Caco-2 (cell line): Measurements from ENCODE around the gene OVOL3. TPM values are rescaled to one million over a fixed set of nuclear protein-coding genes. Genes with fewer than 3 reads are reported as not detected.

Experiments used
- BruUV-seq: library from RNA; stranded (reverse); fragments of 400-500 nt; replicated peaks from 2 replicates; lab custom pipeline; 2021; lab: Mats Ljungman, UMichigan
- CTCF ChIA-PET: fragments of 300-600 bp; sonication (Branson Sonifier 250); formaldehyde crosslinking; loops from one replicate; lab custom pipeline; 2022; ENCODE audit warnings: antibody characterized with exemption; lab: Charles Lee
- POLR2A ChIA-PET: fragments of 300-600 bp; sonication (Branson Sonifier 250); formaldehyde crosslinking; loops from one replicate; lab custom pipeline; 2022; ENCODE audit warnings: antibody characterized with exemption; lab: Charles Lee
- DNase-seq, 2 experiments: peaks; one replicate each; pipeline versions ENCODE4 v3.0.0 to v3.0.0-alpha.2; 2020 to 2022
- H3K27me3 ChIP-seq: replicated peaks from 2 replicates; pipeline ENCODE4 v1.6.0; 2011; ENCODE audit warnings: low read length; ENCODE audit not compliant: control insufficient read depth, insufficient read depth
- H3K36me3 ChIP-seq: 2 replicates; pipeline ENCODE4 v1.5.1; 2011; ENCODE audit warnings: low read length; ENCODE audit not compliant: control insufficient read depth, insufficient read depth
- H3K4me1 ChIP-seq: fragments of 250-450 bp; sonication (Bioruptor Pico); 2 replicates; pipeline ENCODE4 v1.5.1; 2020; ENCODE audit warnings: mild to moderate bottlenecking
- H3K4me3 ChIP-seq: 2 replicates; pipeline ENCODE4 v1.5.1; 2011; ENCODE audit warnings: low read depth, mild to moderate bottlenecking, control low read depth, low read length
- H3K9me3 ChIP-seq: fragments of 250-450 bp; sonication (Bioruptor Pico); 2 replicates; pipeline ENCODE4 v1.5.1; 2020; ENCODE audit warnings: mild to moderate bottlenecking, moderate library complexity
- H3K27ac Mint-ChIP-seq: one replicate; pipeline ENCODE4 v1.8.0; 2022; ENCODE audit warnings: mixed read lengths; ENCODE audit not compliant: unreplicated experiment
- H3K27me3 Mint-ChIP-seq: one replicate; pipeline ENCODE4 v1.8.0; 2022; ENCODE audit warnings: mixed read lengths; ENCODE audit not compliant: insufficient read depth, unreplicated experiment
- H3K36me3 Mint-ChIP-seq: one replicate; pipeline ENCODE4 v1.8.0; 2022; ENCODE audit warnings: mild to moderate bottlenecking, mixed read lengths; ENCODE audit not compliant: insufficient read depth, unreplicated experiment
- H3K4me1 Mint-ChIP-seq: one replicate; pipeline ENCODE4 v1.8.0; 2022; ENCODE audit warnings: low read depth, mixed read lengths; ENCODE audit not compliant: unreplicated experiment
- H3K4me3 Mint-ChIP-seq: one replicate; pipeline ENCODE4 v1.8.0; 2022; ENCODE audit warnings: mild to moderate bottlenecking, moderate library complexity, mixed read lengths; ENCODE audit not compliant: unreplicated experiment
- H3K9me3 Mint-ChIP-seq: one replicate; pipeline ENCODE4 v1.8.0; 2022; ENCODE audit warnings: mixed read lengths; ENCODE audit not compliant: unreplicated experiment
- intact Hi-C: fragments of 100-400 bp; cut with micrococcal nuclease; formaldehyde crosslinking; loops from one replicate; pipeline ENCODE4 v1.10.0; 2022; ENCODE audit not compliant: unreplicated experiment
- total RNA-seq: library from RNA; stranded (reverse); gene quantifications from 2 replicates; pipeline ENCODE4 v1.2.3, GENCODE V29; 2022
- TF ChIP-seq, protein P1 (sequence below), 2 experiments: fragments of 200-600 bp in 1 of 2; IDR thresholded peaks; 1 replicate in 1 of 2; 2 replicates in 1 of 2; pipeline versions ENCODE4 v1.5.1 to v1.8.0; 2011 to 2022; ENCODE audit warnings: antibody characterized with exemption in 1 of 2, control low read depth in 1 of 2, inconsistent platforms in 1 of 2, low read depth in 1 of 2, low read length in 1 of 2, mild to moderate bottlenecking in 1 of 2, moderate library complexity in 1 of 2; ENCODE audit not compliant: insufficient read depth in 1 of 2, severe bottlenecking in 1 of 2, unreplicated experiment in 1 of 2

Gene OVOL3
- total RNA-seq, 1 experiment from 2014 or later, result not detected

DNA sequence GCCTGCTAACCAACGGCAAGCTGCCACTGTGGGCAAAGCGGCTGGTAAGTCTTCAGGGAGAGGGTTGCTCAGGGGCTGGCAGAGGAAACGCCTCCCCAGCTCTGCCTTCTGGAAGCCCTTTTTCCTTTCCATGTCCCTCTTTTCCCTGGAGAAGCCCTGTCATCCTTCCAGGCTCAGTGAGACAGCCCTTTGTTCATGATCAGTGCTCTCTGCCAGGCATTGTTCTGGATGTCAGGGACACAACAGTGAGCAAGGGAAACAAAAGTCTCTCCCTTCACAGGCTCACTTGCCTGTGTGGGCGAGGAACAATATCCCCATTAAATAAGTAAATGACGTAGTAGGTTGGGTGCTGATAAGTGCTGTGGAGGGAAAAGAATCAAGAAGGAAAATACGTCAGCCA is 13.9 kb upstream of the OVOL3 start:
- DNase-seq, result no peak
- H3K27me3 ChIP-seq, result no peaks in the 10 kb centered on the region
- no TSS peak for BruUV-seq
- H3K27ac Mint-ChIP-seq, result no peak overlapping the region
- no peaks in the 10 kb centered on the region for H3K4me1 Mint-ChIP-seq
- H3K36me3 Mint-ChIP-seq, result peaks cover 55% of the 10 kb centered on the region
- H3K4me3 Mint-ChIP-seq, result no peak overlapping the region
- ChIA-PET CTCF (no interaction called here), POLR2A (no interaction called here)
- H3K9me3 ChIP-seq, result no peaks in the 10 kb centered on the region
- no peak overlapping the region for H3K4me3 ChIP-seq
- H3K36me3 ChIP-seq, result no peaks in the 10 kb centered on the region
- TF ChIP-seq, protein P1, sequence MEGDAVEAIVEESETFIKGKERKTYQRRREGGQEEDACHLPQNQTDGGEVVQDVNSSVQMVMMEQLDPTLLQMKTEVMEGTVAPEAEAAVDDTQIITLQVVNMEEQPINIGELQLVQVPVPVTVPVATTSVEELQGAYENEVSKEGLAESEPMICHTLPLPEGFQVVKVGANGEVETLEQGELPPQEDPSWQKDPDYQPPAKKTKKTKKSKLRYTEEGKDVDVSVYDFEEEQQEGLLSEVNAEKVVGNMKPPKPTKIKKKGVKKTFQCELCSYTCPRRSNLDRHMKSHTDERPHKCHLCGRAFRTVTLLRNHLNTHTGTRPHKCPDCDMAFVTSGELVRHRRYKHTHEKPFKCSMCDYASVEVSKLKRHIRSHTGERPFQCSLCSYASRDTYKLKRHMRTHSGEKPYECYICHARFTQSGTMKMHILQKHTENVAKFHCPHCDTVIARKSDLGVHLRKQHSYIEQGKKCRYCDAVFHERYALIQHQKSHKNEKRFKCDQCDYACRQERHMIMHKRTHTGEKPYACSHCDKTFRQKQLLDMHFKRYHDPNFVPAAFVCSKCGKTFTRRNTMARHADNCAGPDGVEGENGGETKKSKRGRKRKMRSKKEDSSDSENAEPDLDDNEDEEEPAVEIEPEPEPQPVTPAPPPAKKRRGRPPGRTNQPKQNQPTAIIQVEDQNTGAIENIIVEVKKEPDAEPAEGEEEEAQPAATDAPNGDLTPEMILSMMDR (IDR thresholded peaks at IDR 0.05; ENCODE audit: insufficient read depth in 1 of 2, low read depth in 1 of 2, low read length in 1 of 2, severe bottlenecking in 1 of 2, unreplicated experiment in 1 of 2), result no peak
- H3K9me3 Mint-ChIP-seq, result no peaks in the 10 kb centered on the region
- intact Hi-C loops, result no loop called here
- H3K4me1 ChIP-seq, result no peaks in the 10 kb centered on the region
- no peaks in the 10 kb centered on the region for H3K27me3 Mint-ChIP-seq

DNA sequence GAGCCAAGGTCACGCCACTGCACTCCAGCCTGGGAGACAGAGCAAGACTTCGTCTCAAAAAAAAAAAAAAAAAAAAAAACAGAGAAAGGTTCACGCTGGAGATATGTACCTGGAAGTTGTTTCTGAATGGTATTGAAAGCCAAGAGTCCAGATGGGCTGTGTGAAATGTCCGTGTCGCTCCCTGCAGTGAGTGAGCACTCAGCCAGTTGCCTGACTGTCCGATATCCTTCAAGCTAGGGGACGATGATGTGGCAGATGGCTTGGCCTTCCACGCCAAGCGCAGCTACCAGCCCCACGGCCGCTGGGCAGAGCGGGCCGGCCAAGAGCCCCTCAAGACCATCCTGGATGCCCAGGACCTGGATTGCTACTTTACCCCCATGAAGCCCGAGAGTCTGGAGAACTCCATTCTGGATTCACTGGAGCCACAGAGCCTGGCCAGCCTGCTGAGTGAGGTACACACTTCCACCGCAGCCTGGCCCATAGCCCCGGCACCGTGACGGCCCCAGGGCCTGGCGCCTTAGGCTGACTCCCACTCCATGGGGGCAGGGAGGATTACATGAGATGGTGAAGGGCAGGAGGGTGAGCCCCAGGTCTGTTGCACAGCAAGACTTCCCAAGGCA is 11.7 kb upstream of the OVOL3 start:
- Mint-ChIP-seq H3K36me3 (peaks cover 51% of the 10 kb centered on the region), H3K27ac (no peak overlapping the region), H3K27me3 (no peaks in the 10 kb centered on the region), H3K4me3 (no peak overlapping the region), H3K9me3 (no peaks in the 10 kb centered on the region), H3K4me1 (no peaks in the 10 kb centered on the region)
- no peaks in the 10 kb centered on the region for H3K9me3 ChIP-seq
- TF ChIP-seq, protein P1 (IDR thresholded peaks at IDR 0.05; ENCODE audit: insufficient read depth in 1 of 2, low read depth in 1 of 2, low read length in 1 of 2, severe bottlenecking in 1 of 2, unreplicated experiment in 1 of 2), result no peak
- DNase-seq, result no peak
- H3K4me3 ChIP-seq, result no peak overlapping the region
- H3K27me3 ChIP-seq, result no peaks in the 10 kb centered on the region
- BruUV-seq, result no TSS peak
- CTCF ChIA-PET, result no interaction called here
- H3K36me3 ChIP-seq, result no peaks in the 10 kb centered on the region; the same call in 1 of the 2 replicates
- H3K4me1 ChIP-seq, result no peaks in the 10 kb centered on the region
- POLR2A ChIA-PET, result no interaction called here
- intact Hi-C loops, result no loop called here

DNA sequence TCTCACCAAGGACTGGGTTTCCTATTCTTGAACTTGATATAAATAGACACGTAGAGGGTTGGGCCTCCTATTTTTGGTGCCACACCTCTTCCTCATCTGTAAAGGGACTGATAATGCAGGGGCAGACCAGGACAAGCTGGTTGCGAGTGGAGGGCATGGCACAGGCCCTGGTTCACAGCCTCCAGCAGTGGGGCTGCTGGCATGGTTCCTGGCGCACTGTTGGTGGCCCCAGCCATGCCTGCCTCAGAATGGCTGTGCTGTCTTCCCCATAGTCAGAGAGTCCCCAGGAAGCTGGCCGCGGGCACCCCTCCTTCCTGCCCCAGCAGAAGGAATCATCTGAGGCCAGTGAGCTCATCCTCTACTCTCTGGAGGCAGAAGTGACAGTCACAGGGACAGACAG is 10.5 kb upstream of the OVOL3 start:
- CTCF ChIA-PET, result no interaction called here
- Histone ChIP-seq H3K36me3 (no peaks in the 10 kb centered on the region; the same call in 1 of the 2 replicates), H3K9me3 (no peaks in the 10 kb centered on the region), H3K4me3 (no peak overlapping the region), H3K27me3 (no peaks in the 10 kb centered on the region), H3K4me1 (no peaks in the 10 kb centered on the region)
- BruUV-seq, result no TSS peak
- H3K9me3 Mint-ChIP-seq, result no peaks in the 10 kb centered on the region
- H3K4me3 Mint-ChIP-seq, result no peak overlapping the region
- H3K27me3 Mint-ChIP-seq, result no peaks in the 10 kb centered on the region
- TF ChIP-seq, protein P1 (IDR thresholded peaks at IDR 0.05; ENCODE audit: insufficient read depth in 1 of 2, low read depth in 1 of 2, low read length in 1 of 2, severe bottlenecking in 1 of 2, unreplicated experiment in 1 of 2), result no peak
- H3K4me1 Mint-ChIP-seq, result no peaks in the 10 kb centered on the region
- H3K36me3 Mint-ChIP-seq, result peaks cover 42% of the 10 kb centered on the region
- DNase-seq, result no peak
- H3K27ac Mint-ChIP-seq, result no peak overlapping the region
- intact Hi-C loops, result no loop called here
- POLR2A ChIA-PET, result no interaction called here
